Pancreas (tissue), 10 donors: Measurements from ENCODE around the gene ATRAID. TPM values are rescaled to one million over a fixed set of nuclear protein-coding genes. Genes with fewer than 3 reads are reported as not detected.
A peak's percentile ranks its signal among the peaks of the same experiment; 100 is the strongest.

Experiments used
- ATAC-seq, 4 donors: fragments of 200-7000 bp; cut with Tn5 transposase; one replicate each; pipeline versions ENCODE4 v1.8.0 to v1.9.1; 2020; ENCODE audit warnings: mild to moderate bottlenecking in 4 of 4, moderate library complexity in 4 of 4
- DNase-seq, 6 donors: peaks; one replicate each; pipeline ENCODE4 v3.0.0-alpha.2; 2020
- FAIRE-seq: peaks from 2 replicates; lab custom pipeline; 2012; peaks lifted over from hg19 to GRCh38; lab: Jason Lieb, UNC
- H3K27ac ChIP-seq, 4 donors: fragments of 200-600 bp; sonication (generic); 1 replicate in 3 of 4; 2 replicates in 1 of 4; pipeline versions ENCODE4 v1.5.0 to v1.8.0; 2020
- H3K27me3 ChIP-seq, 4 donors: fragments of 200-600 bp; one replicate each; pipeline ENCODE4 v1.8.0; 2021
- H3K36me3 ChIP-seq, 3 donors: fragments of 200-600 bp; sonication (generic) in 1 of 3; one replicate each; pipeline versions ENCODE4 v1.5.0 to v1.8.0; 2020 to 2021
- H3K4me1 ChIP-seq, 3 donors: fragments of 200-600 bp; one replicate each; pipeline ENCODE4 v1.8.0; 2021
- H3K4me3 ChIP-seq, 4 donors: fragments of 200-600 bp; sonication (generic) in 2 of 4; one replicate each; pipeline versions ENCODE4 v1.5.0 to v1.8.0; 2020 to 2021
- H3K9me3 ChIP-seq, 4 donors: fragments of 200-600 bp; one replicate each; pipeline ENCODE4 v1.8.0; 2021
- CTCF ChIP-seq, 4 donors: fragments of 200-600 bp; sonication (generic) in 3 of 4; IDR thresholded peaks; one replicate each; pipeline versions ENCODE4 v1.5.0 to v1.8.0; 2021; ENCODE audit warnings: antibody characterized with exemption in 4 of 4
- WGBS, 2 donors: extraction: QIAGEN DNeasy Blood & Tissue Kit; methylation state at CpG; one replicate each; pipeline ENCODE4 v1.1.7; 2013; 5-methylcytosine and 5-hydroxymethylcytosine counted together
- intact Hi-C, 3 donors: fragments of 100-400 bp; cut with DNase I; formaldehyde crosslinking; loops; one replicate each; pipeline versions ENCODE4 v1.11.1 to v1.14.2; 2022
- polyA plus RNA-seq, 2 donors: library from polyadenylated mRNA; stranded (reverse); fragments of 200-250 nt; gene quantifications; one replicate each; pipeline ENCODE4 v1.2.3, GENCODE V29; 2013
- total RNA-seq, 6 donors: library from RNA; stranded (reverse); fragmentation: NEBNext Ultra II Directional in 4 of 6; extraction: Animal tissue kit (Norgen Biotek cat#: 25700) in 4 of 6; gene quantifications; one replicate each; pipeline versions ENCODE4 v1.2.1 to v1.2.4, GENCODE V29; 2021 to 2023
- donor health status: healthy with polysubstance abuse.
- donor health status: DM: no; HTN: no; CAD: no; lungs with moderate emphysema.
- donor health status: DM: no; HTN: no; CAD: no.
- donor health status: control.
- donor health status: control.
- donor health status: Bipolar disorder and iron deficiency.
- donor health status: DM: yes; HTN: yes; CAD: no.
- donor health status: DM: no; HTN: no; CAD: no.
- donor health status: DM: no; HTN: no; CAD: no.
- donor health status: DM: yes; HTN: yes; CAD: no.

ATRAID gene
- total and polyA plus RNA-seq, 8 donors = 38.9 to 106 (median 52.6) TPM

GRCh38 chr2:27264753-27265535, 53.1 kb downstream of the ATRAID start:
- peak overlapping the region in 2 of 4 donors; percentile 11 to 32 for H3K4me3 ChIP-seq
- 4 to 6% methylated on average over 51 to 56 of the region's 56 CpGs for WGBS, 2 donors

GRCh38 chr2:27265536-27265870, 53.7 kb downstream of the ATRAID start:
- Histone ChIP-seq H3K27ac (no peak overlapping the region), H3K36me3 (no peaks in the 10 kb centered on the region), H3K27me3 (peaks cover 0 to 20% (median 0%) of the 10 kb centered on the region in 4 donors), H3K4me3 (no peak overlapping the region), H3K4me1 (peaks cover 0 to 6% (median 4%) of the 10 kb centered on the region in 3 donors), H3K9me3 (no peaks in the 10 kb centered on the region)
- ATAC-seq = no peak
- DNase-seq = no peak
- no peak for TF ChIP-seq CTCF (IDR thresholded peaks at IDR 0.05)
- intact Hi-C loops = no loop called here
- no peak for FAIRE-seq

More at GRCh38 chr2:27264753-27265535, 53.1 kb downstream of the ATRAID start:
- intact Hi-C loops = no loop called here
- FAIRE-seq (no peak), ATAC-seq (peak; percentile 65 to 86 (median 81)), DNase-seq (peak; percentile 53 to 81 (median 62))
- peaks cover 0 to 6% (median 4%) of the 10 kb centered on the region in 3 donors for H3K4me1 ChIP-seq
- peaks cover 0 to 20% (median 0%) of the 10 kb centered on the region in 4 donors for H3K27me3 ChIP-seq
- peak in 2 of 4 donors; percentile 10 to 26 for TF ChIP-seq CTCF (IDR thresholded peaks at IDR 0.05)
- H3K27ac ChIP-seq = no peak overlapping the region
- H3K9me3 ChIP-seq = no peaks in the 10 kb centered on the region
- H3K36me3 ChIP-seq = no peaks in the 10 kb centered on the region

Other genes starting within 250 kb of the ATRAID start
- 10 to 100 TPM in 2 of 6 donors, 1 to 10 TPM in 4; 4.7 to 10.9 (median 8.2) TPM for gene MAPRE3, start 241.4 kb upstream of the ATRAID start, total RNA-seq
- 10 to 100 TPM; 35.7 to 56.8 TPM for gene MAPRE3, start 241.4 kb upstream of the ATRAID start, polyA plus RNA-seq
- 10 to 100 TPM; 57.3 to 77.1 (median 59.8) TPM for gene TMEM214, start 179.1 kb upstream of the ATRAID start, total RNA-seq
- gene TMEM214, start 179.1 kb upstream of the ATRAID start, polyA plus RNA-seq = 100 to 1,000 TPM in 1 of 2 donors, 10 to 100 TPM in 1; 72.1 to 109 TPM
- 10 to 100 TPM in 5 of 6 donors, 1 to 10 TPM in 1; 8.2 to 15.5 (median 11.9) TPM for gene AGBL5, start 160.4 kb upstream of the ATRAID start, total RNA-seq
- 10 to 100 TPM in 1 of 2 donors, 1 to 10 TPM in 1; 8.7 to 11.6 TPM for gene AGBL5, start 160.4 kb upstream of the ATRAID start, polyA plus RNA-seq
- gene OST4, start 140.4 kb upstream of the ATRAID start, total RNA-seq = 100 to 1,000 TPM in 3 of 6 donors, 10 to 100 TPM in 3; 76.6 to 148 (median 108) TPM
- 100 to 1,000 TPM; 183 to 188 TPM for gene OST4, start 140.4 kb upstream of the ATRAID start, polyA plus RNA-seq
- gene EMILIN1, start 133.4 kb upstream of the ATRAID start, total RNA-seq = 10 to 100 TPM in 2 of 6 donors, 1 to 10 TPM in 4; 2.6 to 47.1 (median 7.3) TPM
- gene EMILIN1, start 133.4 kb upstream of the ATRAID start, polyA plus RNA-seq = 10 to 100 TPM in 1 of 2 donors, 1 to 10 TPM in 1; 3.7 to 15.5 TPM
- 10 to 100 TPM in 1 of 6 donors, 1 to 10 TPM in 5; 5.1 to 11.7 (median 6.3) TPM for gene KHK, start 125.3 kb upstream of the ATRAID start, total RNA-seq
- 10 to 100 TPM; 10.6 to 16.2 TPM for gene KHK, start 125.3 kb upstream of the ATRAID start, polyA plus RNA-seq
- gene CGREF1, start 92.9 kb upstream of the ATRAID start, total RNA-seq = 1 to 10 TPM in 1 of 6 donors, under 1 TPM in 4, not detected in 1; 0.42 to 1.1 (median 0.78) TPM
- 1 to 10 TPM in 1 of 2 donors, under 1 TPM in 1; 0.49 to 1.2 TPM for gene CGREF1, start 92.9 kb upstream of the ATRAID start, polyA plus RNA-seq
- under 1 TPM in 5 of 6 donors, not detected in 1; 0.26 to 0.47 (median 0.34) TPM for gene ABHD1, start 88.2 kb upstream of the ATRAID start, total RNA-seq
- gene ABHD1, start 88.2 kb upstream of the ATRAID start, polyA plus RNA-seq = under 1 TPM; 0.27 to 0.99 TPM
- gene PREB, start 77.4 kb upstream of the ATRAID start, total RNA-seq = 10 to 100 TPM; 24.6 to 38.7 (median 29.6) TPM
- gene PREB, start 77.4 kb upstream of the ATRAID start, polyA plus RNA-seq = 10 to 100 TPM; 61.4 to 73.6 TPM
- gene PRR30, start 72.6 kb upstream of the ATRAID start, total RNA-seq = not detected
- not detected for gene PRR30, start 72.6 kb upstream of the ATRAID start, polyA plus RNA-seq
- gene TCF23, start 63.0 kb upstream of the ATRAID start, total RNA-seq = under 1 TPM in 4 of 6 donors, not detected in 2; 0.03 to 0.19 (median 0.04) TPM
- not detected for gene TCF23, start 63.0 kb upstream of the ATRAID start, polyA plus RNA-seq
- 10 to 100 TPM in 5 of 6 donors, 1 to 10 TPM in 1; 8.3 to 15.3 (median 13.1) TPM for gene SLC5A6, start 227 bp downstream of the ATRAID start, total RNA-seq
- gene SLC5A6, start 227 bp downstream of the ATRAID start, polyA plus RNA-seq = 10 to 100 TPM; 14.9 to 15.0 TPM
- 10 to 100 TPM in 5 of 6 donors, 1 to 10 TPM in 1; 9.6 to 23.4 (median 14.7) TPM for gene CAD, start 5.3 kb downstream of the ATRAID start, total RNA-seq
- gene CAD, start 5.3 kb downstream of the ATRAID start, polyA plus RNA-seq = 10 to 100 TPM; 17.5 to 24.6 TPM
- under 1 TPM in 1 of 6 donors, not detected in 5; 0.12 TPM for gene SLC30A3, start 51.0 kb downstream of the ATRAID start, total RNA-seq
- under 1 TPM in 1 of 2 donors, not detected in 1; 0.15 TPM for gene SLC30A3, start 51.0 kb downstream of the ATRAID start, polyA plus RNA-seq
- gene DNAJC5G, start 63.4 kb downstream of the ATRAID start, total RNA-seq = under 1 TPM in 1 of 6 donors, not detected in 5; 0.06 TPM
- gene DNAJC5G, start 63.4 kb downstream of the ATRAID start, polyA plus RNA-seq = under 1 TPM in 1 of 2 donors, not detected in 1; 0.34 TPM
- 1 to 10 TPM in 1 of 6 donors, under 1 TPM in 5; 0.08 to 1.1 (median 0.33) TPM for gene TRIM54, start 70.4 kb downstream of the ATRAID start, total RNA-seq
- under 1 TPM; 0.27 to 0.31 TPM for gene TRIM54, start 70.4 kb downstream of the ATRAID start, polyA plus RNA-seq
- 1 to 10 TPM in 1 of 6 donors, under 1 TPM in 5; 0.51 to 1.0 (median 0.76) TPM for gene UCN, start 96.4 kb downstream of the ATRAID start, total RNA-seq
- gene UCN, start 96.4 kb downstream of the ATRAID start, polyA plus RNA-seq = 1 to 10 TPM; 2.7 to 4.6 TPM
- gene MPV17, start 111.1 kb downstream of the ATRAID start, total RNA-seq = 10 to 100 TPM; 24.8 to 38.0 (median 32.0) TPM
- gene MPV17, start 111.1 kb downstream of the ATRAID start, polyA plus RNA-seq = 10 to 100 TPM; 57.3 to 71.8 TPM
- gene GTF3C2, start 144.7 kb downstream of the ATRAID start, total RNA-seq = 10 to 100 TPM; 21.2 to 30.7 (median 26.7) TPM
- 10 to 100 TPM; 33.1 to 34.3 TPM for gene GTF3C2, start 144.7 kb downstream of the ATRAID start, polyA plus RNA-seq
- gene EIF2B4, start 158.3 kb downstream of the ATRAID start, total RNA-seq = 10 to 100 TPM; 24.1 to 34.7 (median 31.3) TPM
- 10 to 100 TPM; 69.9 to 98.1 TPM for gene EIF2B4, start 158.3 kb downstream of the ATRAID start, polyA plus RNA-seq
- 10 to 100 TPM; 34.3 to 48.6 (median 39.5) TPM for gene SNX17, start 158.6 kb downstream of the ATRAID start, total RNA-seq
- 10 to 100 TPM; 38.8 to 60.2 TPM for gene SNX17, start 158.6 kb downstream of the ATRAID start, polyA plus RNA-seq
- gene ZNF513, start 168.7 kb downstream of the ATRAID start, total RNA-seq = 10 to 100 TPM in 1 of 6 donors, 1 to 10 TPM in 5; 3.7 to 10.4 (median 7.6) TPM
- 10 to 100 TPM; 30.1 to 34.4 TPM for gene ZNF513, start 168.7 kb downstream of the ATRAID start, polyA plus RNA-seq
- gene PPM1G, start 197.6 kb downstream of the ATRAID start, total RNA-seq = 10 to 100 TPM; 23.6 to 37.8 (median 28.7) TPM
- 10 to 100 TPM; 28.6 to 31.8 TPM for gene PPM1G, start 197.6 kb downstream of the ATRAID start, polyA plus RNA-seq
- gene NRBP1, start 216.6 kb downstream of the ATRAID start, total RNA-seq = 10 to 100 TPM; 33.5 to 49.5 (median 38.0) TPM
- gene NRBP1, start 216.6 kb downstream of the ATRAID start, polyA plus RNA-seq = 10 to 100 TPM; 32.5 to 60.7 TPM
- 10 to 100 TPM; 21.6 to 36.5 (median 26.6) TPM for gene KRTCAP3, start 230.3 kb downstream of the ATRAID start, total RNA-seq
- gene KRTCAP3, start 230.3 kb downstream of the ATRAID start, polyA plus RNA-seq = 10 to 100 TPM; 29.5 to 33.0 TPM